AG20443 (cell line): ENCODE data around the gene KCTD2.

ENCODE experiments used
- DNase-seq: peaks from one replicate; pipeline ENCODE4 v3.0.0; 2012; ENCODE audit warnings: low spot score, mixed read lengths

Gene KCTD2

GRCh38 chr17:75077496-75078283 lies 30.7 kb downstream of the KCTD2 start:
- DNase-seq: peak; percentile 72

GRCh38 chr17:75078284-75079022 lies 31.4 kb downstream of the KCTD2 start:
- DNase-seq: peak; percentile 87

GRCh38 chr17:75079023-75079373 lies 32.0 kb downstream of the KCTD2 start:
- DNase-seq: no peak

GRCh38 chr17:75081611-75082540 lies 34.9 kb downstream of the KCTD2 start:
- DNase-seq: no peak

- DNase-seq: no peak
These were observed 35.7 kb downstream of the KCTD2 start for GRCh38 chr17:75082683-75083082.

GRCh38 chr17:75084039-75084660 lies 37.1 kb downstream of the KCTD2 start:
- no peak for DNase-seq

- no peak for DNase-seq
These were observed 39.6 kb downstream of the KCTD2 start for GRCh38 chr17:75086496-75087181.

- DNase-seq: no peak
These were observed 40.1 kb downstream of the KCTD2 start for GRCh38 chr17:75087182-75087557.

- DNase-seq: peak; percentile 92
These were observed 40.8 kb downstream of the KCTD2 start, which contains the start of gene SLC16A5 for GRCh38 chr17:75087558-75088453. SLC16A5 (plus strand) TSS chr17:75087954; CDS start chr17:75093637, 5,683 bp downstream.

- peak; percentile 65 for DNase-seq
These were observed 41.7 kb downstream of the KCTD2 start for GRCh38 chr17:75088465-75089417.

GRCh38 chr17:75090871-75091854 lies 44.1 kb downstream of the KCTD2 start:
- no peak for DNase-seq

- DNase-seq: no peak
These were observed 44.9 kb downstream of the KCTD2 start for GRCh38 chr17:75091855-75092327.

GRCh38 chr17:75093548-75094158 lies 46.6 kb downstream of the KCTD2 start:
- no peak for DNase-seq

GRCh38 chr17:75094871-75095399 lies 47.9 kb downstream of the KCTD2 start:
- DNase-seq: no peak

- peak; percentile 80 for DNase-seq
These were observed 49.1 kb downstream of the KCTD2 start for GRCh38 chr17:75096082-75096625.

- DNase-seq: no peak
These were observed 50.8 kb downstream of the KCTD2 start for GRCh38 chr17:75097865-75098264.

GRCh38 chr17:75098861-75099260 lies 51.8 kb downstream of the KCTD2 start:
- no peak for DNase-seq
